Immature natural killer cell (primary cell): ENCODE measurements around the gene FBL. TPM values are rescaled to one million over a fixed set of nuclear protein-coding genes. Genes with fewer than 3 reads are reported as not detected.

Experiments
- DNase-seq, 3 donors: peaks; one replicate each; pipeline ENCODE4 v3.0.0; 2022; ENCODE audit warnings: mixed read lengths in 1 of 3
- H3K27ac Mint-ChIP-seq, 6 donors: one replicate each; pipeline ENCODE4 v1.8.0; 2020; ENCODE audit warnings: mixed read lengths in 6 of 6, mild to moderate bottlenecking in 5 of 6, inconsistent platforms in 4 of 6, moderate library complexity in 3 of 6
- H3K27me3 Mint-ChIP-seq, 3 donors: one replicate each; pipeline ENCODE4 v1.8.0; 2020 to 2021; ENCODE audit warnings: low read depth in 3 of 3, mild to moderate bottlenecking in 3 of 3, mixed read lengths in 3 of 3, moderate library complexity in 3 of 3, inconsistent platforms in 1 of 3
- H3K36me3 Mint-ChIP-seq, 3 donors: one replicate each; pipeline ENCODE4 v1.8.0; 2020; ENCODE audit warnings: mixed read lengths in 3 of 3, inconsistent platforms in 2 of 3, mild to moderate bottlenecking in 2 of 3
- H3K4me1 Mint-ChIP-seq, 2 donors: one replicate each; pipeline ENCODE4 v1.8.0; 2020; ENCODE audit warnings: inconsistent platforms in 2 of 2, mild to moderate bottlenecking in 2 of 2, mixed read lengths in 2 of 2, moderate library complexity in 1 of 2
- H3K4me3 Mint-ChIP-seq, 5 donors: one replicate each; pipeline ENCODE4 v1.8.0; 2020; ENCODE audit warnings: mild to moderate bottlenecking in 5 of 5, mixed read lengths in 5 of 5, inconsistent platforms in 3 of 5, moderate library complexity in 3 of 5
- H3K9me3 Mint-ChIP-seq, 6 donors: one replicate each; pipeline ENCODE4 v1.8.0; 2020; ENCODE audit warnings: mild to moderate bottlenecking in 6 of 6, mixed read lengths in 6 of 6, inconsistent platforms in 4 of 6, moderate library complexity in 3 of 6
- polyA plus RNA-seq, 3 donors: library from polyadenylated mRNA; unstranded; fragments of 300-500 nt; fragmentation: Illumina TruSeq; gene quantifications; one replicate each; pipeline ENCODE4 v1.2.3, GENCODE V29; 2021

Gene FBL
- polyA plus RNA-seq, 3 donors from 2014 or later, result 127 to 166 (median 143) TPM

DNA sequence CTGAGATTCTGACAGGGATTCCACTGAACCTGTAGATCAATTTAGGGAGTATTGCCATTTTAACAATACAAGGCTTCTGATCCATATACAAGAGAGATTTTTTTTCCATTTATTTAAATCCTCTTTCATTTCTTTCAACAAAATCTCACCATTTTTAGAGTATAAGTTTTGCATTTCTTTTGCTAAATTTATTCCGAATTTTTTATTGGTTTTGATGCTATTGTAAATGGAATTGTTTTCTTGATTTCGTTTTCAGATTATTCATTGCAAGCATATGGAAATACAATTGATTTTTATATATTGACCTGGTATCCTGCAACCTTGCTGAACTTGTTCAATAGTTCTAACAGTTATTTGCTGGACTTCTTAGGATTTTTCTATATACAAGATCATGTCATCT is 49.1 kb downstream of the FBL start:
- no peak overlapping the region for H3K27ac Mint-ChIP-seq
- H3K27me3 Mint-ChIP-seq, result peaks cover 0 to 8% (median 6%) of the 10 kb centered on the region in 3 donors
- DNase-seq, result no peak
- H3K4me3 Mint-ChIP-seq, result no peak overlapping the region
- H3K4me1 Mint-ChIP-seq, result peaks cover 0 to 3% of the 10 kb centered on the region in 2 donors
- H3K36me3 Mint-ChIP-seq, result no peaks in the 10 kb centered on the region
- no peaks in the 10 kb centered on the region for H3K9me3 Mint-ChIP-seq

DNA sequence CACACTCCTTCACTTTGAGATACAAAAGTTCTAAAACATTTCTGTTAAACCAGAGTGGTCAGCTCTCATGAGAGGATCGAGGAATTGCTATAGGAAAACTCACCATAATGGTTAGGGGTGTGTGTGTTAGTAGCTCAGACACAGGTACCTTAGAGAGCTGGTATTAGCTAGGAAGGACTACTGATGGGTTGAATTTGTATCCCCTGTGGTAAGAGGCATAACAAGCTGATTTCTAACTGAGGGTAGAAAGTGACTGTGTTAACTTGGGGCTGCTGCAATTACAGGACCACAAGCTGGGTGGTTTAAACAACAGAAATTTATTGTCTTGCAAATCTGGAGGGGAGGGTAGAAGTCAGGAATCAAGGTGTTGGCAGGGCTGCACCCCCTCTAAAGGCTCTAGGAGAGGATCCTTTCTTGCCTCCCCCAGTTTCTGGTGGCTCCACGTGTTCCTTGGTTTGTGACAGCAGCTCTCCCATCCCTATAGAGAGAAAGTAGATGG is 50.1 kb downstream of the FBL start:
- peaks cover 0 to 8% (median 6%) of the 10 kb centered on the region in 3 donors for H3K27me3 Mint-ChIP-seq
- DNase-seq, result no peak
- no peak overlapping the region for H3K4me3 Mint-ChIP-seq
- H3K36me3 Mint-ChIP-seq, result no peaks in the 10 kb centered on the region
- peaks cover 0 to 3% of the 10 kb centered on the region in 2 donors for H3K4me1 Mint-ChIP-seq
- no peak overlapping the region for H3K27ac Mint-ChIP-seq
- no peaks in the 10 kb centered on the region for H3K9me3 Mint-ChIP-seq

DNA sequence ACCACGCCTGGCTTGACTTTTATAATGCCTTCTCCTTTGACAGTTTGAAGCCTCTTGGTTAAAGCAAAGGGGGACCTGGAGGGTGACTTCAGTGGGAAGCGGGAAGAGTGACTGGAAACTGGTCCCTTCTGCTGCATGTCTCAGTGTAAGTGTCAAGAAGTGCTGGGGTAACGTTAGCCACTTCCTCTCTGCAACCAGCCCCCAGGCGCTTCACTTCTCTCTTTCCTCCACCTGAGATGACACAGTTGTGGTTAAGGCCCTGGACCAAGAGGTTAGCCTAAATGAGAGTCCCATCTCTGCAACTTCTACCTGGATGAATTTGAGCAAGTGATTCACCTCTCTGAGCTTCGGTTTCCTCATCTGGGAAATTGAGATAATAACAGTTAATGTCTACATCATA is 51.2 kb downstream of the FBL start:
- Mint-ChIP-seq H3K36me3 (no peaks in the 10 kb centered on the region), H3K27me3 (peaks cover 3 to 6% (median 5%) of the 10 kb centered on the region in 3 donors), H3K4me1 (peaks cover 0 to 3% of the 10 kb centered on the region in 2 donors), H3K4me3 (no peak overlapping the region), H3K9me3 (no peaks in the 10 kb centered on the region), H3K27ac (no peak overlapping the region)
- DNase-seq, result no peak

DNA sequence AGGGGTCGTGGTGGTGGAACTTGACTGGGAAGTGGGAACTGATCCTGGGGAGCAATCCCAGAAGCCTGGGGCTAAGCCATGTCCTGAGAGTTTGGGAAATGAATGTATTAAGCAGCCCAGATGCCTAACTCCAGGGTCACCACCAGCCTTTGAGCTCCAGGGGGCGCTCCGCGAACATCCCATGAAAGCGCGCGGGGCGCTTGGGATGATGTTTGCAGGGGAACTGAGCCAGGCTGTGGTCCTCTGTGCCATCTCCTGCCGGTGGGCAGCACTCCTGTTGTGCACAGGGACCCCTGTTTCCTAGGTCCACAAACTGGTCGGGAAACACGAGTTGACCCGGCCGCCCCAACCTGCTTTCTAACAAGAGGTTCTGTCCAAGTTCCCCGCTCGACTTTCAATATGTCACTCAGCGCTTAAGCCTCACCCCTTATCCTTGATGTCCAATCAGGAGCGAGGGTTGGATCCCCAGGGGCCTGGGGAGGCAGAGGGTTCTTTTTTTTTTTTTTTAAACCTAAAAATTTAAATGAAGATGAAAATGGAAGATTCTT is 53.1 kb downstream of the FBL start:
- Mint-ChIP-seq H3K36me3 (peaks cover 0 to 3% (median 0%) of the 10 kb centered on the region in 3 donors), H3K27ac (no peak overlapping the region), H3K4me3 (peak overlapping the region; percentile 70 to 81 (median 80)), H3K27me3 (peaks cover 3 to 5% (median 5%) of the 10 kb centered on the region in 3 donors), H3K4me1 (peaks cover 0 to 3% of the 10 kb centered on the region in 2 donors), H3K9me3 (peaks cover 0 to 10% (median 7%) of the 10 kb centered on the region in 6 donors)
- DNase-seq, result peak; percentile 72 to 75 (median 72)

DNA sequence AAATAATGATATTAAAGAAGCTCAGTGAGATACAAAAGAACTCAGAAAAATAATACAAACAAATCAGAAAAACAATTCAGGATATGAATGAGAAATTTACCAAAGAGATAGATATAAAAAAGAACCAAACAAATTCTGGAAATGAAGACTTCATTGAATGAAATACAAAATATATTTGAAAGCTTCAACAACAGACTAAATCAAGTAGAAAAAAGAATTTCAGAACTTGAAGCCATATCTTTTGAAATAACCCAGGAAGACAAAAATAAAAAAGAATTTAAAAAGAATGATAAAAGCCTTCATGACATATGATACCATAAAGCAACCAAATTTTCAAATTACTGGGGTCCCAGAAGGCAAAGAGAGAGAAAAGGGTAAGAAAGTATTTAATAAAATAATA is 57.9 kb downstream of the FBL start:
- H3K36me3 Mint-ChIP-seq, result peaks cover 0 to 4% (median 2%) of the 10 kb centered on the region in 3 donors
- H3K4me1 Mint-ChIP-seq, result no peaks in the 10 kb centered on the region
- peaks cover 9 to 13% (median 9%) of the 10 kb centered on the region in 3 donors for H3K27me3 Mint-ChIP-seq
- no peak overlapping the region for H3K4me3 Mint-ChIP-seq
- no peak overlapping the region for H3K27ac Mint-ChIP-seq
- no peak for DNase-seq
- H3K9me3 Mint-ChIP-seq, result peaks cover 1 to 16% (median 11%) of the 10 kb centered on the region in 6 donors

Other genes with a start within 250 kb of the FBL start
- not detected for gene LGALS13, start 243.9 kb downstream of the FBL start, polyA plus RNA-seq
- not detected for gene LGALS16, start 190.5 kb downstream of the FBL start, polyA plus RNA-seq
- not detected for gene LGALS14, start 141.9 kb downstream of the FBL start, polyA plus RNA-seq
- gene CLC, start 108.3 kb downstream of the FBL start, polyA plus RNA-seq, result 10 to 100 TPM in 1 of 3 donors, 1 to 10 TPM in 2; 2.4 to 12.8 (median 3.8) TPM
- gene LEUTX, start 67.5 kb downstream of the FBL start, polyA plus RNA-seq, result not detected
- 10 to 100 TPM in 2 of 3 donors, 1 to 10 TPM in 1; 6.2 to 24.8 (median 12.5) TPM for gene DYRK1B, start 12.2 kb downstream of the FBL start, polyA plus RNA-seq
- under 1 TPM in 2 of 3 donors, not detected in 1; 0.36 to 0.92 TPM for gene FCGBP, start 88.3 kb upstream of the FBL start, polyA plus RNA-seq
- gene PSMC4, start 124.8 kb upstream of the FBL start, polyA plus RNA-seq, result 100 to 1,000 TPM; 113 to 133 (median 127) TPM
- 1 to 10 TPM in 2 of 3 donors, not detected in 1; 2.4 to 2.5 TPM for gene ZNF546, start 150.7 kb upstream of the FBL start, polyA plus RNA-seq
- gene ZNF780B, start 209.9 kb upstream of the FBL start, polyA plus RNA-seq, result 10 to 100 TPM in 1 of 3 donors, 1 to 10 TPM in 2; 7.1 to 10.6 (median 9.5) TPM
- 10 to 100 TPM in 2 of 3 donors, 1 to 10 TPM in 1; 9.7 to 17.3 (median 12.4) TPM for gene ZNF780A, start 244.6 kb upstream of the FBL start, polyA plus RNA-seq